Mononuclear cell (primary cell): ENCODE results near the gene GPR82. TPM values are rescaled to one million over a fixed set of nuclear protein-coding genes. Genes with fewer than 3 reads are reported as not detected.

Experiments used
- H3K27me3 ChIP-seq: 2 replicates; pipeline ENCODE4 v1.6.0; 2011; ENCODE audit warnings: low read length, control low read depth; ENCODE audit not compliant: insufficient read depth
- H3K4me1 ChIP-seq: 2 replicates; pipeline ENCODE4 v1.5.1; 2011; ENCODE audit warnings: mild to moderate bottlenecking, low read length, control low read depth; ENCODE audit not compliant: insufficient read depth
- H3K4me3 ChIP-seq: 2 replicates; pipeline ENCODE4 v1.5.1; 2011; ENCODE audit warnings: mild to moderate bottlenecking, low read length, moderate library complexity
- H3K9me3 ChIP-seq: 2 replicates; pipeline ENCODE4 v1.5.1; 2011; ENCODE audit warnings: low read depth, mild to moderate bottlenecking, control low read depth, low read length
- total RNA-seq: library from RNA; depleted of rRNA; stranded (reverse); fragments of >200 nt; gene quantifications from one replicate; pipeline ENCODE4 v1.2.3, GENCODE V29; 2012

GPR82 gene
- total RNA-seq, 1 donor = under 0.01 TPM

- Histone ChIP-seq H3K9me3 (no peaks in the 10 kb centered on the region), H3K4me3 (no peak overlapping the region)
Observed at GRCh38 chrX:41733939-41734338, 10.0 kb downstream of the GPR82 start.

GRCh38 chrX:41734530-41734929, 10.5 kb downstream of the GPR82 start:
- Histone ChIP-seq H3K4me1 (peaks cover 16% of the 10 kb centered on the region), H3K9me3 (no peaks in the 10 kb centered on the region), H3K4me3 (no peak overlapping the region), H3K27me3 (no peaks in the 10 kb centered on the region)

More at GRCh38 chrX:41733939-41734338, 10.0 kb downstream of the GPR82 start:
- H3K27me3 ChIP-seq = no peaks in the 10 kb centered on the region
- H3K4me1 ChIP-seq = peaks cover 16% of the 10 kb centered on the region

- H3K4me3 ChIP-seq = no peak overlapping the region
- H3K4me1 ChIP-seq = peaks cover 16% of the 10 kb centered on the region
- H3K27me3 ChIP-seq = no peaks in the 10 kb centered on the region
- no peaks in the 10 kb centered on the region for H3K9me3 ChIP-seq
Observed at GRCh38 chrX:41737065-41737464, 13.1 kb downstream of the GPR82 start.

GRCh38 chrX:41739871-41740270, 15.9 kb downstream of the GPR82 start:
- Histone ChIP-seq H3K9me3 (no peaks in the 10 kb centered on the region), H3K4me3 (no peak overlapping the region), H3K4me1 (no peaks in the 10 kb centered on the region), H3K27me3 (no peaks in the 10 kb centered on the region)

GRCh38 chrX:41750716-41751115, 26.7 kb downstream of the GPR82 start:
- Histone ChIP-seq H3K27me3 (no peaks in the 10 kb centered on the region), H3K4me1 (no peaks in the 10 kb centered on the region)

GRCh38 chrX:41758401-41758800, 34.4 kb downstream of the GPR82 start:
- no peaks in the 10 kb centered on the region for H3K27me3 ChIP-seq
- H3K4me3 ChIP-seq = no peak overlapping the region

More at GRCh38 chrX:41750716-41751115, 26.7 kb downstream of the GPR82 start:
- Histone ChIP-seq H3K4me3 (no peak overlapping the region), H3K9me3 (no peaks in the 10 kb centered on the region)

GRCh38 chrX:41759817-41760216, 35.8 kb downstream of the GPR82 start:
- Histone ChIP-seq H3K4me1 (no peaks in the 10 kb centered on the region), H3K9me3 (no peaks in the 10 kb centered on the region), H3K4me3 (no peak overlapping the region), H3K27me3 (no peaks in the 10 kb centered on the region)

More at GRCh38 chrX:41758401-41758800, 34.4 kb downstream of the GPR82 start:
- Histone ChIP-seq H3K9me3 (no peaks in the 10 kb centered on the region), H3K4me1 (no peaks in the 10 kb centered on the region)

- H3K27me3 ChIP-seq = no peaks in the 10 kb centered on the region
- no peak overlapping the region for H3K4me3 ChIP-seq
- H3K4me1 ChIP-seq = no peaks in the 10 kb centered on the region
- H3K9me3 ChIP-seq = no peaks in the 10 kb centered on the region
Observed at GRCh38 chrX:41761169-41761568, 37.2 kb downstream of the GPR82 start.

GRCh38 chrX:41761702-41762101, 37.7 kb downstream of the GPR82 start:
- Histone ChIP-seq H3K4me3 (no peak overlapping the region), H3K4me1 (no peaks in the 10 kb centered on the region), H3K9me3 (no peaks in the 10 kb centered on the region), H3K27me3 (no peaks in the 10 kb centered on the region)

- Histone ChIP-seq H3K9me3 (no peaks in the 10 kb centered on the region), H3K4me3 (no peak overlapping the region), H3K27me3 (no peaks in the 10 kb centered on the region), H3K4me1 (no peaks in the 10 kb centered on the region)
Observed at GRCh38 chrX:41779030-41779564, 55.1 kb downstream of the GPR82 start.

Other genes with a start within 250 kb of the GPR82 start
- gene GPR34, start 35.2 kb upstream of the GPR82 start, total RNA-seq = 1.5 TPM
- gene CASK, start 199.4 kb downstream of the GPR82 start, total RNA-seq = 26.6 TPM